HG02759 (cell line): ENCODE data around the gene PNPLA7.

Source experiments
- ATAC-seq: cut with Tn5 transposase; IDR thresholded peaks from one replicate; pipeline ENCODE4 v1.9.1; 2021; ENCODE audit warnings: mild to moderate bottlenecking, moderate library complexity; ENCODE audit not compliant: unreplicated experiment

PNPLA7 gene

GRCh38 chr9:137497921-137498719 lies 52.1 kb downstream of the PNPLA7 start:
- no peak for ATAC-seq

DNA sequence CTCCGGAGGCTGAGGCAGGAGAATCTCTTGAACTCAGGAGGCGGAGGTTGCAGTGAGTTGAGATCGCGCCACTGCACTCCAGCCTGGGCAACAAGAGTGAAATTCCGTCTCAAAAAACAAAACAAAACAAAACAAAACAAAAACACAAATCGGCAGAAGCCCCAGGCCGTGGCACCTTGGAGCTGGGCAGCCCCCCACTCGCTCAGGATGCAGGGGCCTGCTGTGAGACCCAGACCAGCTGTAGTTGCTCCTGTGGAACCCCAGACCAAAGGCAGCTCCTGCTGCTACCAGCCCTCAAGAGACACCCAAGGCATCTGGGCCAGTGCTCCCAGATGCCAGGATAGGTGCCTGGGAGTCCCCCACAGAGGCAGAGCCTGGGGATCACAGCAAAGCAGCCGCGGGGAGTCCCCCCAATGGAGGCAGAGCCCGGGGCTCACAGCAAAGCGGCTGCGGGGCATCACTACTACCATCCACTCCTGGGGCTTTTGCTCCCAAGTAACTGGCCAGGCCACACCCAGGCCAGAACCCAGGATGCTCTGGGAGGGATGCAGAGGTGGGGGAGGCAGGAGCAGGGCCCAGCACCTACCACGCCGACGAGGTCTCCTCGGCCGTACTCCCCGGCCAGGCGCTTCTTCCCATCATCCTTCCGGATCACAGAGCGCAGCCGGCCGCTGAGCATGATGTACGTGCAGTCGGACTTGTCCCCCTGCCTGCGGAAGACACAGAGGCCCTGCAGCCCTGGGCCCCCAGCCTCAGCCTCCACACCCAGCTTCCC lies 53.4 kb downstream of the PNPLA7 start:
- no peak for ATAC-seq

GRCh38 chr9:137494550-137495351 lies 55.5 kb downstream of the PNPLA7 start:
- no peak for ATAC-seq

GRCh38 chr9:137494104-137494544 lies 56.1 kb downstream of the PNPLA7 start:
- ATAC-seq = no peak

DNA sequence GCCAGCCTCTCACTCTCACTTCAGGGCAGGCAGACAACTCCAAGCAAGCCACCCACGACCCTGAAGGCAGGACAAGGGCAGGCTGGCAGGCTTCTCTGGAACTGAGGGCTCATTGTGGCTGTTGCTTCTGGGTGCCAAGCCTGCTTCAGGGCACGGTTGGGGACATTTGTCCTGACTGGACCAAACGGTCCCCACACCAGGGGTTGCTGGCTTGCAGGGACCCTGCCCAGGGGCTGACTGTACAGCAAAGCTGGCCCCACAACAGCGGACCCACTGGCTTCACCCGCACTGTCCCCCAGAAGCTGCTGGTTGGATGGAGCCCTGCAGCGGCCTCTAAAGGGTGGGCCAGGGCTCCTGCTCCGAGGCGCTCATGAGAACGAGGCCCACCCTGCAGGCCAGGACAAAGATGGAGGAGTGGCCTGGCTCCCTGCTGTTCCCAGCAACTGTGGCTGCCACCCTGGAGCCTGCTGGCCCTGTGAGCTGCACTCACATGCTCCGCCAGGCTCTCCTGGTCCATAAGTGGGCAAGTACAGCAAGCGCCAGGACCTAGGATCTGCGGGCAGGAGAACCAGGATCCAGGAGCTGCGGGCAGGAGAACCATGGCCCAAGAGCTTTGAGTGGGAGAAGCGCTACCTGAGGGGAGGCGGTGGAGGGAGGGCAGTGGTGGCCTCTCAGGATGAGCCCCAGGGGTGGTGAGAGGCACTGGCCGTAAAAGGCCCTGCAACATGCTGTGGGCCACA lies 56.7 kb downstream of the PNPLA7 start:
- no peak for ATAC-seq

DNA sequence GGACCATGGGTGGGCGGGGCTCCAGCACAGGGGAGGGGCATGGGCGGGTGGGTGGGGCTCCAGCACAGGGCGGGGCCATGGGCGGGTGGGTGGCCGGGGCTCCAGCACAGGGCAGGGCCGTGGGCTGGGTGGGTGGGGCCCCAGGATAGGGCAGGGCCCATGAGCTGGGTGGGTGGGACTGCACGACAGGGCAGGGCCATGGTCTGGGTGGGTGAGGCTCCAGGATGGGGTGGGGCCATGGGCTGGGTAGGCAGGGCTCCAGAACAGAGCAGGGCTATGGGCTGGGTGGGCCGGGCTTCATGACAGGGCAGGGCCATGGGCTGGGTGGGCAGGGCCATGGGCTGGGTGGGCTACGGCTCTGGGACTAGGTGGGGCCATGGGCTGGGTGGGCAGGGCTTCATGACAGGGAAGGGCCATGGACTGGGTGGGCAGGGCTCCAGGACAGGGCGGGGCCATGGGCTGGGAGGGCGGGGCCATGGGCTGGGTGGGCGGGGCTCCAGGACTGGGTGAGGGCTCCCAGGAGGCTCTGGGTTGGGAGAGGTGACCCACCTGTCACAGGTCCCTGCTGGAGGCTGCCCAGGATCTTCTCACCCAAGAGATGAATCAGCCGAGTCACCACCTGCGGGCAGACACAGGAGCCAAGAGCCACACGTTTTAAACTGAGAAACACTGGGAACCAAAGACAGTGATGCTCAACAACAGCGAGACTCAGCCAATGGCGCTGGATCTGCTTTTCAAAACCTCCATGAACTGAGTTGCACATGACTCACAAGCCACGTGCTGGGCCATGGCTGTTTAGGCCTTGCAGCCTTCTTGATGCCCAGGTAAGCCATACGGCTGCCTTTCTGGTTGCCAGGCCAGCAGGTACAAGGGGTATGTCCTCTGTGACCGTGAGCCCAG lies 57.5 kb downstream of the PNPLA7 start:
- no peak for ATAC-seq

DNA sequence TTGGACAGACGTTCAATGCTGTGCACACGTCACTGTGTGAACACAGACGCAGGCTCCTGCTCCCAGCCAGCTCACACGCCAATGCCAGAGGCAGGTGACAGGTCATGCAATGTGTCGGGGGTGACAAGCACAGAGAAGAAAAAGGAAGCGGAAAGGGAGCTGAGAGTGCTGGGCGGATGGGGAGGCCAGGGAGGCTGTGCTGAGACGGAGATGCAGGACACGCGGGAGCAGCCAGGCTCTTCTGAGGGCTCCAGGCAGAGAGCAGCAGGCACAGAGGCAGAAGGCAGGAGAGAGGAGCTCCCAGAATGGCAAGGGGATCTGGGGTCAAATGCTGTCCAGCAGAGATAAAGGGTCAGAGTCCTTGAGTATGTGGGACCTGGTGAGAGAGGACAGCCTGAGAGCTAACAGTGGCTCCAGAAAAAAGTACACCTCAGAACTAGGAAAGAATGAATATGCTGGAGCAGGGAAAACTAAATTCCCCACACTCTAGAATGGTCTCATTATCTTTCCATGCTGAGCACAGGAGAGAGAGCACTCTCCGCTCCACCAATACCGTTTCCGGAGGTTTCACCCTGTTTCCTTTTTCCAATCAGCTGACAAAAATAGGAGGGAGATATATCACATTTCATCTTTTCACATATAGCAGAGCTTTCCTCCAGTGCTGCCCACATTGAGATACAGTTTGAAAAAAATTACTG lies 58.3 kb downstream of the PNPLA7 start:
- no peak for ATAC-seq

DNA sequence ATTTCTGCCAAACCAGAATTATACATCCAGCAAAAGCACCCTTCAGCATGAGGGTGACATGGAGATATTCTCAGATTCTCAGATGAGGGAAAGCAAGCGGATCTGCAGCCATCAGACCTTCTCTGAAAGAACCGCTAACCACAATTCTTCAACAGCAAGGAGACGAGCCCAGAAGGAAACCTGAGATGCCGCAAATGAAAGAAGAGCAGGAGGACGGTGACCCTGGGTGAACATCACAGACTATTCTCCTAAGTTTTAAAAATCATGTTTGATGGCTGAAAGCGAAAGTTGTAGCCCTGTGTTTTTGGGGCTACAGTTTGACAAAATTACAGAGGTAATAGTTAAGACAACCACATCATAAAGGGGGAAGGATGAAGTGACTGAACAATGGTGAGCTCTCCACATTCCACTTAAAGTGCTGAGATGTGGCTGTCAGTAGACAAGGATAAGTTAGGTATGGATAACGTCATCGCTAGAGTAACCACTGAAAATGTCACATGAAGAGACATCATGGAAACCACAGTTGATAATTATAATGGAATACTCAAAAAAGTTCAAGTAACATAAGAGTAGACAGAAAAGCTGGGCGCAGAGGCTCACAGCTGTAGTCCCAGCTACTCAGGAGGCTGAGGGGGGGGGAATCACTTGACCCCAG lies 59.5 kb downstream of the PNPLA7 start:
- ATAC-seq = no peak

DNA sequence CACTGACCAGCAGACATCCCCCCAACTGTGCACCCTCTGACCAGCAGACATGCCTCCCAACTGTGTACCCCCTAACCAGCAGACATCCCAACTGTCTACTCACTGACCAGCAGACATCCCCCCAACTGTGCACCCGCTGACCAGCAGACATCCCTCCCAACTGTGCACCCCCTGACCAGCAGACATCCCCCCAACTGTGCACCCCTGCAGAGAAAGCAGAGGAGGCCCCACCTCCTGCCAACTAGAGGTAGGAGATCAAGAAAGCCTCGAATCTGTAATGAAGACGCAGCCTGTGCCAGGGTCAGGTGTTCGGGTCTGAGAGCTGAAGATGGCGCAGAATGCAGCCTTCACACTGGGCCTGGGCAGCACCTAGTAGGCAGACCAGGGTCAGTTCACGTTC lies 61.3 kb downstream of the PNPLA7 start:
- no peak for ATAC-seq

GRCh38 chr9:137488327-137488653 lies 61.9 kb downstream of the PNPLA7 start:
- no peak for ATAC-seq

GRCh38 chr9:137487454-137488326 lies 62.5 kb downstream of the PNPLA7 start:
- no peak for ATAC-seq

GRCh38 chr9:137486545-137487453 lies 63.4 kb downstream of the PNPLA7 start:
- ATAC-seq = no peak

GRCh38 chr9:137486141-137486490 lies 64.1 kb downstream of the PNPLA7 start:
- no peak for ATAC-seq

GRCh38 chr9:137485343-137486140 lies 64.7 kb downstream of the PNPLA7 start:
- no peak for ATAC-seq

GRCh38 chr9:137484551-137485315 lies 65.5 kb downstream of the PNPLA7 start:
- no peak for ATAC-seq
